Activated CD8-positive, alpha-beta memory T cell treated with anti-CD3 and anti-CD28 coated beads for 4 hours (primary cell): ENCODE data around the gene SYT7.

Experiments
- DNase-seq, 2 donors: peaks; one replicate each; pipeline ENCODE4 v3.0.0-alpha.2; 2020; ENCODE audit warnings: low read depth in 2 of 2

SYT7 gene

GRCh38 chr11:61607920-61608599, 27.2 kb upstream of the SYT7 start:
- DNase-seq: no peak

DNA sequence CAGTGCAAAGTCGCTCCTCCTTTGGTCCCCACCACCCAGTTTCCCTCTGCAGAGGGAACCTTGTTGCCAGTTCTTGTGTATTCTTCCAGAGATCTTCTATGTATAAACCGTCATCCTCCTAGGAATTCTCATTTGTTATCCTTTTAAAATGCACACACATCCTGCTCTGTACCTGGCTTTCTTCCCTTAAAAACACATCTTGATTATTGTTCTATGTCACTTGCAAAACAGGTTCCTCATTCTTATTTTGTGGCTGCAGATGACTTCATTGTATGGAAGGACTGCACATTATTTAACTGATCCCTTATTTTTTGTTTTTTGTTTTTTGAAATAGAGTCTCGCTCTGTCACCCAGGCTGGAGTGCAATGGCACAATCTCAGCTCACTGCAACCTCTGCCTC, 26.6 kb upstream of the SYT7 start:
- DNase-seq: no peak

DNA sequence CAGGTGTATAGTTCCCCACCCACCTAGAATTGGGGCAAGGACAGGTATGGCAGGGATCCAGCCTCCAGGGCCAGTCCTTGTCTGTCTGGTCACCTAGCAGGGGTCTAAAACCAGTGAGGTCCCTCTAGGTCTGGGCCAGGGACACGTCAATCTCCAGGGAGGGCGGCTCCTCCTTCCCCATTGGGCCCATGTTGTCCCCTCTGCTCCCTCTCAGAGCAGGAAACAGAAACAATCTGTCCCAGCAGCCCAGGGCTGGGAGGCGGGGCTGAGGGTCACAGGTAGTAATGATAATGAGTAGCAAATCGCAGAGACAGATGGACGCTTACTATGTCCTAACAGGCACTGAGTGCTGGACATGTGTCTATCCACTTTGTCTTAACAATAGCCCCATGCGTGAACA, 22.8 kb upstream of the SYT7 start:
- DNase-seq: no peak

GRCh38 chr11:61602775-61603569, 22.1 kb upstream of the SYT7 start:
- DNase-seq: no peak

DNA sequence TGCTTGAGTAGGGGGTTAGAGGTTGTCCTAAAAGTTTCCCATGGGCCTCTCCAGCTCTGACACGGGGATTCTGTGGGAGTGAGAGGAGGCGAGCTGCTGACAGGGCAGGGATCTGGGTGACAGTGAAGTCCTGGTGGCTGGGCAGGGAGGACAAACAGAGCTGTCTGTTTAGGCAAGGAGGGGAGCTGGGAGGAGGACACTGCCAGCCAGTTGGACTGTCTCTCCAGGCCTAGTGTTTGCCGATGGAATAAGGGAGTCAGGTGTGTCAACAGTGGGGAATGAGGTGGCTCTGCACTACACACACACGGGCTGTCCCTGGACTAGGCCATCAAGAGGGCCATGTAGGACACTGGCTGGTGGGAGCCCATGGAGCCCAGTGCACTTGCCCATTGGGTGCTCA, 20.6 kb upstream of the SYT7 start:
- no peak for DNase-seq

GRCh38 chr11:61599968-61600710, 19.3 kb upstream of the SYT7 start:
- DNase-seq: no peak

DNA sequence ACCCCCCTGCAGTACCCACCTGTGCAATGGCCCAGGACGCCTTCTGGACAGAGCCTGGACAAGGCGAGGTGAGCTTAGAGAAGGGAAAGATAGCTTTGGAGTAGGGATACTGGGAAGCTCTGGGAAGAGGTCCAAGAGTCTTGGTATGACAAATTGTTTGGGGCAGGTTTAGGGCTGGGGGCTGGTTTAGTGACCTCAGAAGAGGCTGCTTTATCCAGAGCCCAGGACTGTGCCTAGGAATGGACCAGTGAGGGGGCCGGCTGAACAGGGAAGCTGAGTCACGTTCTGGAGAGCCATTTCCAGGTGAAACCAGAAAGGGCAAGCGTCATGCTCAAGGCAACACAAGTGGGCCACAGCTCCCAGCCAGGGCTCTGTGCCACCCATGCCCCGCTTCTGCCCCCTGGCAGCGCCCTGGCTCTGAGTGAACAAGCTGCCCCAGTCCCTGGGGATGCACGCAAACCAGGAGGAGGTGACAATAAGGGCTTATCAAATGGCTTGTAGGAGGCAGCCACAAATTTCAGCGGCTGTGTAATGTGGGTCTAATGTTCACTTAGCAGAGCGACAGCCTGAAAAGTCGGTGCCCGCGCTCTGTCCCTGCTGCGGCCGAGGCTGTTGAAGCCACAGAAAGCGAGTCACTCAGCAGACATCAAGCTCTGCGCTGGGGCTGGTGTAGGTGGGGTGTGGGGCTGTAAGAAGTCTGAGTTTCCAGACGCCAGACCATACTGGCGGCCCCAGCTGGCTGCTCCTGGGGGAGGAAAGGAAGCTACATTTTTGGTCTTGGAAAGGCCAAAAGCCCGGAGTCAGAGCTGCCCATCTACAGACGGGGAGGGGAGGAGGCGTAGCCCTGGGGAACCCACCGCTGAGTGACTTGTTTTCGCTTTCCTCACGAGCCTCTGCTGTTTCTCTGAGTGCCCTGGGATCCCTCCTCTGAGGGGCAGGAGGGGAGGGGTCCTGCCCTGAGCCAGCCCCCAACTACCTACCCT, 18.3 kb upstream of the SYT7 start:
- DNase-seq: no peak

DNA sequence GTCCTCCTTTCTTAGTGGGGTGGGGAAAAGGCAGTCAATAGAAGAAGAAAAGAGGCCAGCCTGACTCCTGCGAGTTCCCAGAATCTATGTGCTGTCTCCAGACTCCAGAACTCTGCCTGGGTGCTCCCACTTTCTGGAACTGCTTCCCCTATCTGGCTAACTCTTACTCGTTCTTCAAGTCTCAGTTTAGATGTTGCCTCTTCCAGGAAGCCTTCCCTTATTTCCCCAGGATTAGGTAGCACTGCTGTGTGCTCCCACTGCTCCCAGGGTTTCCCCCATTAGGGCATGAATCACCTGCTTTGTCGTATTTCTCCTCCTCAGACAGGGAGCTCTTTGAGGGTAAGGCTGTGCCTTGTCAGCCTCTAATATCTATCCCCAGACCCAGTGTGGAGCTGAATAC, 17.5 kb upstream of the SYT7 start:
- no peak for DNase-seq

GRCh38 chr11:61596990-61597389, 16.1 kb upstream of the SYT7 start:
- DNase-seq: no peak

- no peak for DNase-seq
Observed at GRCh38 chr11:61596542-61596941, 15.7 kb upstream of the SYT7 start.

DNA sequence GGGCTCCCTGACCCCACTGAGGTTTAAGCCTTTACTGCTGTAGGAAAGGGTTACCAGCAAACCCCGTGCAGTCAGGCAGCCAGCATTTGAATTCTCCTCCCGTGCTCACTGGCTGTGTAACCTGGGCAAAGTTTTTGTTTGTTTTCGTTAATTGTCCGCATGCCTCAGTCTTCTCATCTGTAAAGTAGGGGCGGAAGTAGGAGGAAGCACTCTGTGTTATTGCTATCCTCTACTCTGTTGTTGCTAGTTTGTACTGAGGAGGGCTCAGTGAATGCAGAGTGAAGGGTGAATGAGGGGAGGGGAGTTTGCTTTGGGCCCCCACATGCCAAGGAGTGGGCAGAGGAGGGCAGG, 14.0 kb upstream of the SYT7 start:
- no peak for DNase-seq

DNA sequence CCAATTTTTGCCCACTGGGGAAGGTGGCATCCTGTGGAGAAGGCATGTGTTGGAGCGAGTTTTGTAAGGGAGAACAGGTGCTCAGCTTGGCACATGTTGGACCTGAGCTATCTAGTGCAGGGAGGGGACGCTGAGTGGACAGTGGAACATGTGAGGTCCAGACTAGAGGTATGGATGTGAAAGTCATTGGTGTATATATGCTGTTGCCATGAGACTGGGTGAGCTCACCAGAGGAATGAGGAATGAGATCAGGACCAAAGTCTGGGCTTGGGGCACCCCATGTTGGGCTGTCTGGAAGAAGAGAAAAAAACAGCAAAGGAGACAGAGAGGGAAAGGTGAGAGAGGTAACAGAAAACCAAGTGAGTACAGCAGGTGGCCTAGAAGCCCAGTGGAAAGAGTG, 12.3 kb upstream of the SYT7 start:
- DNase-seq: no peak

- DNase-seq: no peak
Observed at GRCh38 chr11:61592176-61592575, 11.3 kb upstream of the SYT7 start.

- no peak for DNase-seq
Observed at GRCh38 chr11:61589961-61590360, 9.1 kb upstream of the SYT7 start.

DNA sequence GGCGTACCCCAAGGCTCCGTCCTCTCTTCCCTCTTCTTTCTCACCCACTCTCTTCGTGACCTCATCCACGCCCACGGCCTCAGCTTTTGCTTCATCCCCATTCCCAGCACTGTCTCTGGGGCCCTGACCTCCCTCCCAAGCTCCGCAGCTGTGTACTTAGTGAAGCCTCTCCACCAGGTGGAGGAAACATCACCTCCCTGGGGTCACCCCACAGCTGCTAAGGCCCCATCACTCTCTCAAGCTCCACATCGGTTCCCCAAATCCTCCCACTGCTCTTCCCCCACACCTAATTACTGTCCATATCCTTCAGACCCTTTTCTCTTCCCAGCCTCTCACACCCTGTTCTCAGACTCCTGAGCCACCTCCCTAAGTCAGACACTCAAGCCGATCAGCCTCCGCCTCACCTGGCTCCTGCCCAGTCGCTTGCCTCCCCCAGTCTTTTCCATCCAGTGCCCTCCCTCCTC, 7.9 kb upstream of the SYT7 start:
- DNase-seq: no peak

GRCh38 chr11:61587951-61588727, 7.3 kb upstream of the SYT7 start:
- DNase-seq: peak in 1 of 2 donors; percentile 36

GRCh38 chr11:61587541-61587941, 6.7 kb upstream of the SYT7 start:
- DNase-seq: no peak

DNA sequence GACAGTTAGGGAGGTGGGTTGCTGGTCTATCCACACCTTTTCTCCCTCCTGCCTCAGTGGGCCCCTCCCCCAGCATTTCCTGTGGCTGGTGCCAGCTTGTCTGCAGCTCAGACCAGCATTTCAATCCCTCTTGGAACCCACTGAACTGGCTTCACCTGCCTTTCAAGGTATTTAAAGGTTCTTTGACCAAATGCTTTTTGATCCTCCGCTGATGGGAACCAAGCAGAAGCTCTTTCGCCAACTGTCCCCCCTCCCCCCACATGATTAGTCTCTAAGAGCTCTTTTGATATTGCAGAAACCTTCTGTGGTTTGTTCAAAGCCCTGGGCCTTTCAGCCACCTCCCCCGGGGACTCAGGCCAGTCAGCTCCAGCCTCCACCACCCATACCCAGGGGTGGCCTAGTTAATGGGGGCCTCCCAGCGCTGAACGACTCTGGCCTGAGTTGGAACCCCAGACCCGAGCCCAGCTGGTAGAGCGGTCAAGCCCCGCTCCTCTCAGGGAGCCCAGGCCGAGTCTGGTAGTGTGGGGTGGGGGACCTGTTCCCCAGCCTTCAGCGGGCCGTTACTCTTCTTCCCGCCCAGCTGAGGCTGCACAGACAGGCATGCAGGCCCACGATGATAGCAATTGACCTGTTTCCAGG, 6.0 kb upstream of the SYT7 start:
- no peak for DNase-seq

DNA sequence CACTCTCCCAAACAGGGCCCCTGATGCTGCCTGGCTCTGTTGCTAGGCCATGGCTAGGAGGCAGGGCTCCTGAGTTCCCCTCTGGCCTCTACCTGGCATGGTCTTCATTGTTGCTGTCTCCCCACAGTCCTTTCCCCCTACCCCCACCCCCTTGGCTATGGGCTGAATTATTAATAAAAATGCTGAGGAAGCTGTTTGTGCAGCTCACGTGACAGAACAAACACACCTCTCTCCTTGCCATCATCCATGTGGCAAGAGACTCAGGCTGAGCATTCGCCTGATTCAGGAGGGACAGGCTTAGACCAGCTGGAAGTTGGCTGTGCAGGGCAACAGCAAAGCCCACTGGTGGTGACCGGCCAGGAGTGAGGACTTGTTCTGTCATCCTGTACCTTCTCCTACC, 4.2 kb upstream of the SYT7 start:
- no peak for DNase-seq

- DNase-seq: no peak
Observed at GRCh38 chr11:61581931-61582330, 1.1 kb upstream of the SYT7 start.
